ENCODE measurements around the gene NMT2.

Gene NMT2

DNA sequence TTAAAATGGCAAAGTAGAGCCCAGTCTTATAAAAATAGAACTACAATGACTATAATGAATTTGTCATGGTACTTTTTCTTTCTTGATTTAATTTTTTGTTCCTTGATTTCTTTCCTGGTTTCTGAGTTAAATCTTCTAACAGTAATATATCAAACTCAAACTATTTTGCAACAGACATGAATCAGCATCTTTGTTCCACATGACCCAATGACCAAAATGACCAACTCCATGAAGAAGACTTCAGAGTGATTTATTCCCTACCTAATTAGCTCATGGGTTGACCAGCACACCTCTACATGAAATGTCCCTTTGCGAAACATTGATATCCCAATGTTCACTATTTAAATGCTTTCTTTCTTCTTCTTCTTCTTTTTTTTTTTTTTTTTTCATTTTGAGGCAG lies 30.9 kb downstream of the NMT2 start:
- Histone ChIP-seq H3K36me3 (replicated peaks; ENCODE audit: insufficient read depth, low read length) (no peaks in the 10 kb centered on the region), H3K9me2 (replicated peaks; ENCODE audit: insufficient read depth, low read length) (no peaks in the 10 kb centered on the region), H3K9ac (ENCODE audit: low read length) (no peak overlapping the region), H3K27ac (ENCODE audit: low read length) (no peak overlapping the region), H2AFZ (ENCODE audit: low read length) (no peak overlapping the region), H3F3A (ENCODE audit: insufficient read depth, low read length) (no peaks in the 10 kb centered on the region), H4K20me1 (ENCODE audit: insufficient read depth, low read length) (no peaks in the 10 kb centered on the region), H3K4me1 (ENCODE audit: low read length) (no peaks in the 10 kb centered on the region), H3K27me3 (replicated peaks; ENCODE audit: insufficient read depth, low read length) (no peaks in the 10 kb centered on the region), H3K9me3 (replicated peaks; ENCODE audit: insufficient read depth, low read length) (no peaks in the 10 kb centered on the region), H3K4me3 (ENCODE audit: low read length) (no peak overlapping the region), H3K4me2 (ENCODE audit: low read depth, low read length) (no peak overlapping the region), H3K79me2 (ENCODE audit: low read length) (no peaks in the 10 kb centered on the region)
- TF ChIP-seq EZH2phosphoT487 (IDR thresholded peaks at IDR 0.05; ENCODE audit: low read length) (no peak), EZH2 (optimal IDR thresholded peaks at IDR 0.05; ENCODE audit: low read depth, low read length) (no peak)
- TF ChIP-seq, protein P1, sequence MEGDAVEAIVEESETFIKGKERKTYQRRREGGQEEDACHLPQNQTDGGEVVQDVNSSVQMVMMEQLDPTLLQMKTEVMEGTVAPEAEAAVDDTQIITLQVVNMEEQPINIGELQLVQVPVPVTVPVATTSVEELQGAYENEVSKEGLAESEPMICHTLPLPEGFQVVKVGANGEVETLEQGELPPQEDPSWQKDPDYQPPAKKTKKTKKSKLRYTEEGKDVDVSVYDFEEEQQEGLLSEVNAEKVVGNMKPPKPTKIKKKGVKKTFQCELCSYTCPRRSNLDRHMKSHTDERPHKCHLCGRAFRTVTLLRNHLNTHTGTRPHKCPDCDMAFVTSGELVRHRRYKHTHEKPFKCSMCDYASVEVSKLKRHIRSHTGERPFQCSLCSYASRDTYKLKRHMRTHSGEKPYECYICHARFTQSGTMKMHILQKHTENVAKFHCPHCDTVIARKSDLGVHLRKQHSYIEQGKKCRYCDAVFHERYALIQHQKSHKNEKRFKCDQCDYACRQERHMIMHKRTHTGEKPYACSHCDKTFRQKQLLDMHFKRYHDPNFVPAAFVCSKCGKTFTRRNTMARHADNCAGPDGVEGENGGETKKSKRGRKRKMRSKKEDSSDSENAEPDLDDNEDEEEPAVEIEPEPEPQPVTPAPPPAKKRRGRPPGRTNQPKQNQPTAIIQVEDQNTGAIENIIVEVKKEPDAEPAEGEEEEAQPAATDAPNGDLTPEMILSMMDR (IDR thresholded peaks at IDR 0.05; ENCODE audit: low read length) = no peak
- no peak for DNase-seq

DNA sequence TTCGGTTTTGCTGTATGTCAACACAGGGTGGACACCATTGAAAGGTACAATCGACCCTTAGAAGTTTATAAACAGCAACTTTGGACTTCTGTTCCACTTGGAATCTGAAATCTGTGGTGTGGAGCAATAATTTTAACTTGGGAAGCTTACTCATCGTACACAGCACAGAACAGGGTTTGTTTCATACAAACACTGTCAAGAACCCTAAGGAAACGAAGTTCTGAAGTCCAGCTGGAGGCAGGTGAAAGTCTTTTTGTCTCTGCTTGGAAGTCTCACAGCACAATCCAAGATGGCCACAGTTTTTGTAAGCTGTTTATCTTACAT lies 31.5 kb downstream of the NMT2 start:
- H3K27me3 ChIP-seq (replicated peaks; ENCODE audit: insufficient read depth, low read length) = no peaks in the 10 kb centered on the region
- TF ChIP-seq, protein P1 (IDR thresholded peaks at IDR 0.05; ENCODE audit: low read length) = no peak
- TF ChIP-seq EZH2 (optimal IDR thresholded peaks at IDR 0.05; ENCODE audit: low read depth, low read length) (no peak), EZH2phosphoT487 (IDR thresholded peaks at IDR 0.05; ENCODE audit: low read length) (no peak)
- H2AFZ ChIP-seq (ENCODE audit: low read length) = no peak overlapping the region
- no peaks in the 10 kb centered on the region for H3K9me2 ChIP-seq (replicated peaks; ENCODE audit: insufficient read depth, low read length)
- no peaks in the 10 kb centered on the region for H3K4me1 ChIP-seq (ENCODE audit: low read length)
- no peak overlapping the region for H3K4me3 ChIP-seq (ENCODE audit: low read length)
- no peak for DNase-seq
- H3K4me2 ChIP-seq (ENCODE audit: low read depth, low read length) = no peak overlapping the region
- no peaks in the 10 kb centered on the region for H3K79me2 ChIP-seq (ENCODE audit: low read length)
- no peak overlapping the region for H3K9ac ChIP-seq (ENCODE audit: low read length)
- no peaks in the 10 kb centered on the region for H3K36me3 ChIP-seq (replicated peaks; ENCODE audit: insufficient read depth, low read length)
- no peaks in the 10 kb centered on the region for H3K9me3 ChIP-seq (replicated peaks; ENCODE audit: insufficient read depth, low read length)
- no peak overlapping the region for H3K27ac ChIP-seq (ENCODE audit: low read length)
- H4K20me1 ChIP-seq (ENCODE audit: insufficient read depth, low read length) = no peaks in the 10 kb centered on the region
- H3F3A ChIP-seq (ENCODE audit: insufficient read depth, low read length) = no peaks in the 10 kb centered on the region

DNA sequence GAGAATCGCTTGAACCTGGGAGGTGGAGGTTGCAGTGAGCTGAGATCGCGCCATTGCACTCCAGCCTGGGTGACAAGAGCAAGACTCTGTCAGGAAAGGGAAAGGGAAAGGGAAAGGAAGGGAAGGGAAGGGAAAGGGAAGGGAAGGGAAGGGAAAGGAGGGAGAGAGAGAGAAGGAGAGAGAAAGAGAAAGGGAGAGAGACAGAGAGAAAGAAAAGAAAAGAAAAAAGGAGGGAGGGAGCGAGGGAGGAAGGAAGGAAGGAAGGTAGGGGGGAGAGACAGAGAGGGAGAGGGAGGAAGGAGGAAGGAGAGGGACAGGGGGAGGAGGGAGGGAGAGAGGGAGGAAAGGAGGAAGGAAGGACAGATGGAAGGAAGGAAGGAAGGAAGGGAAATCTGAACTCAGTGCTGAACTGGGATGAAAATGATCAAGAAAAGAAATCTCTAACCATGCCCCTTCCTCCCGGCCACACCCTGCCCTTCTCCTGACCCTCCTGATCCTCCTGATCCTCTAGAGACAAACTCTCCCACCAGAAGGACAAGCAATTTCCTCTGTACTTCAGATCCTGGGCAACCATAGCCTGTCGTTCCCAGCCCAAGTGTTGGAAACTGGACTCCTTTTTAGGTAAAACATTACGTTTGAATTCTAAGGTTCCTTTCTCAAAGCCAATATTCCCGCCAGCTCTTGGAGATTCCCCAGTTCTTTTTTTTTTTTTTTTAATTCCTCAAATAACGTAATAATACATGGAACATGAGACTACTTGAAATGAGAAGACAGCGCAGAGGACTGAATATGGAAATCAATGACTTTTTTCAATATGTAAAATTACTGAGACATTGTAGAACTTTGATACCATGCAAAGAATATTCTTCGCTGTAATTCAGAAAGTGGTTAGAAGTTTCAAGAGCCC lies 32.1 kb downstream of the NMT2 start:
- Histone ChIP-seq H3K27me3 (replicated peaks; ENCODE audit: insufficient read depth, low read length) (no peaks in the 10 kb centered on the region), H3K9ac (ENCODE audit: low read length) (no peak overlapping the region), H3K9me3 (replicated peaks; ENCODE audit: insufficient read depth, low read length) (no peaks in the 10 kb centered on the region), H2AFZ (ENCODE audit: low read length) (no peak overlapping the region), H3K4me3 (ENCODE audit: low read length) (no peak overlapping the region), H3K79me2 (ENCODE audit: low read length) (no peaks in the 10 kb centered on the region), H3K4me2 (ENCODE audit: low read depth, low read length) (no peak overlapping the region), H4K20me1 (ENCODE audit: insufficient read depth, low read length) (no peaks in the 10 kb centered on the region), H3K36me3 (replicated peaks; ENCODE audit: insufficient read depth, low read length) (no peaks in the 10 kb centered on the region), H3K27ac (ENCODE audit: low read length) (no peak overlapping the region), H3F3A (ENCODE audit: insufficient read depth, low read length) (no peaks in the 10 kb centered on the region), H3K4me1 (ENCODE audit: low read length) (no peaks in the 10 kb centered on the region), H3K9me2 (replicated peaks; ENCODE audit: insufficient read depth, low read length) (no peaks in the 10 kb centered on the region)
- DNase-seq = no peak
- TF ChIP-seq, protein P1 (IDR thresholded peaks at IDR 0.05; ENCODE audit: low read length) = no peak
- no peak for TF ChIP-seq EZH2phosphoT487 (IDR thresholded peaks at IDR 0.05; ENCODE audit: low read length)
- no peak for TF ChIP-seq EZH2 (optimal IDR thresholded peaks at IDR 0.05; ENCODE audit: low read depth, low read length)

Measured in MM.1S (cell line).